Thyroid gland (tissue), 4 donors: ENCODE data around the gene DNAAF8. TPM values are rescaled to one million over a fixed set of nuclear protein-coding genes. Genes with fewer than 3 reads are reported as not detected.
"Not testable (repeated sequence)": the region's sequence is repeated elsewhere in the genome, so short reads cannot be mapped to it uniquely, and the experiment has no call there.

ENCODE experiments used
- DNase-seq, 2 donors: peaks; one replicate each; pipeline ENCODE4 v3.0.0-alpha.2; 2019
- H3K27ac ChIP-seq, 3 donors: fragments of 200-600 bp; sonication (generic); 1 replicate in 2 of 3; 2 replicates in 1 of 3; pipeline ENCODE4 v1.5.1; 2016 to 2019; ENCODE audit warnings: mild to moderate bottlenecking in 1 of 3, moderate library complexity in 1 of 3
- H3K27me3 ChIP-seq: fragments of 200-600 bp; sonication (generic); one replicate; pipeline ENCODE4 v1.5.1; 2019
- H3K36me3 ChIP-seq, 2 donors: fragments of 200-600 bp; sonication (generic); one replicate each; pipeline ENCODE4 v1.5.1; 2016 to 2019
- H3K4me1 ChIP-seq, 2 donors: fragments of 200-600 bp; sonication (generic); one replicate each; pipeline ENCODE4 v1.5.1; 2017 to 2019
- H3K4me3 ChIP-seq, 3 donors: fragments of 200-600 bp; sonication (generic); replicated peaks in 1 of 3; 1 replicate in 2 of 3; 2 replicates in 1 of 3; pipeline ENCODE4 v1.5.1; 2016; ENCODE audit warnings: mild to moderate bottlenecking in 1 of 3
- H3K9me3 ChIP-seq: fragments of 200-600 bp; sonication (generic); one replicate; pipeline ENCODE4 v1.5.1; 2017
- POLR2A ChIP-seq, 2 donors: fragments of 450-650 bp; IDR thresholded peaks; one replicate each; pipeline ENCODE4 v1.6.1; 2017; ENCODE audit warnings: antibody characterized with exemption in 2 of 2, mild to moderate bottlenecking in 2 of 2, moderate library complexity in 1 of 2
- WGBS, 2 donors: methylation state at CpG; one replicate each; pipeline ENCODE4 v1.1.5; 2017; 5-methylcytosine and 5-hydroxymethylcytosine counted together
- intact Hi-C: fragments of 100-400 bp; cut with DNase I; formaldehyde crosslinking; loops from one replicate; pipeline ENCODE4 v1.15.1; 2023
- total RNA-seq, 4 donors: library from RNA; depleted of rRNA; stranded (reverse); fragments of >200 nt; gene quantifications; one replicate each; pipeline ENCODE4 v1.2.3, GENCODE V29; 2016
- TF ChIP-seq, protein P1 (sequence below), 6 experiments: fragments of 200-600 bp in 3 of 6; fragments of 450-650 bp in 3 of 6; sonication (generic) in 3 of 6; IDR thresholded peaks; one replicate each; pipeline ENCODE4 v1.5.1; 2016 to 2019; ENCODE audit warnings: antibody characterized with exemption in 6 of 6, mild to moderate bottlenecking in 2 of 6, inconsistent platforms in 1 of 6, moderate library complexity in 1 of 6

DNAAF8 gene
- total RNA-seq, 4 donors from 2014 or later, result 0.25 to 4.1 (median 2.8) TPM

DNA sequence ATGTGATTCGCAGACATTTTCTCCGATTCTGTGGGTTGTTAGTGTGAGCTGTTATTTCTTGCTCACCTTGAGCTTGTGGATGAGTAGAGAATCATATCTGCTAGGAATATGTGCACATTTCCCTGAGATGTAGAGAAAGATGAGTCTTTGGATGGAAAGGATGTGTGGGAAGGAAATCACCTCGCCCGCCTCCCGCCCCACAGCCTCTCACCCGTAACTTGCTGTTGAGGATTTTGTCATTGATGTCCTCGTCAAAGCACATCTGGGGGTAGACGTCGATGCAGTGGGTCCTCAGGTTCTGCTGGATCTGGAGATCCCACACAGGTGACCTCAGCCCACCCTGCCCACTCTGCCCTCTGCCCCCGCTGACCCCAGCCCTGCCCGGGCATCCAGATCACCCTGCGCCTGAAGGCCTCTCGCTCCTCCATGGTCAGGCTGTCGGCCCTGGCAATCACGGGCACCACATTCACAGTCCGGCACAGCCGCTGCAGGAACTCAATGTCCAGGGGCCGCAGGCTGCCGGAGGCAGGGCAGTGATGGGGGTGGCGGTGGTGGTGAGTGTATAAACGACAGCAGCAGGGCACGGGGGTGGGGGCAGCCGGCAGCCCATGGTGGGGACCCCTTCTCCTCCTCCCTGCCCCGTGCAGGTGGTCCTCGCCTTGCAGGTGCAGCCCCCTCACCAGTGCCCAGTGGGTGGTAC is 49.1 kb downstream of the DNAAF8 start:
- Histone ChIP-seq H3K27me3 (no peaks in the 10 kb centered on the region), H3K9me3 (no peaks in the 10 kb centered on the region), H3K27ac (no peak overlapping the region), H3K36me3 (no peaks in the 10 kb centered on the region), H3K4me3 (no peak overlapping the region), H3K4me1 (no peaks in the 10 kb centered on the region)
- no peak for TF ChIP-seq POLR2A (IDR thresholded peaks at IDR 0.05)
- TF ChIP-seq, protein P1, sequence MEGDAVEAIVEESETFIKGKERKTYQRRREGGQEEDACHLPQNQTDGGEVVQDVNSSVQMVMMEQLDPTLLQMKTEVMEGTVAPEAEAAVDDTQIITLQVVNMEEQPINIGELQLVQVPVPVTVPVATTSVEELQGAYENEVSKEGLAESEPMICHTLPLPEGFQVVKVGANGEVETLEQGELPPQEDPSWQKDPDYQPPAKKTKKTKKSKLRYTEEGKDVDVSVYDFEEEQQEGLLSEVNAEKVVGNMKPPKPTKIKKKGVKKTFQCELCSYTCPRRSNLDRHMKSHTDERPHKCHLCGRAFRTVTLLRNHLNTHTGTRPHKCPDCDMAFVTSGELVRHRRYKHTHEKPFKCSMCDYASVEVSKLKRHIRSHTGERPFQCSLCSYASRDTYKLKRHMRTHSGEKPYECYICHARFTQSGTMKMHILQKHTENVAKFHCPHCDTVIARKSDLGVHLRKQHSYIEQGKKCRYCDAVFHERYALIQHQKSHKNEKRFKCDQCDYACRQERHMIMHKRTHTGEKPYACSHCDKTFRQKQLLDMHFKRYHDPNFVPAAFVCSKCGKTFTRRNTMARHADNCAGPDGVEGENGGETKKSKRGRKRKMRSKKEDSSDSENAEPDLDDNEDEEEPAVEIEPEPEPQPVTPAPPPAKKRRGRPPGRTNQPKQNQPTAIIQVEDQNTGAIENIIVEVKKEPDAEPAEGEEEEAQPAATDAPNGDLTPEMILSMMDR (IDR thresholded peaks at IDR 0.05), result no peak
- intact Hi-C loops, result no loop called here
- WGBS, 2 donors, result 84 to 92% methylated on average over 11 to 24 of the region's 25 CpGs
- no peak for DNase-seq

DNA sequence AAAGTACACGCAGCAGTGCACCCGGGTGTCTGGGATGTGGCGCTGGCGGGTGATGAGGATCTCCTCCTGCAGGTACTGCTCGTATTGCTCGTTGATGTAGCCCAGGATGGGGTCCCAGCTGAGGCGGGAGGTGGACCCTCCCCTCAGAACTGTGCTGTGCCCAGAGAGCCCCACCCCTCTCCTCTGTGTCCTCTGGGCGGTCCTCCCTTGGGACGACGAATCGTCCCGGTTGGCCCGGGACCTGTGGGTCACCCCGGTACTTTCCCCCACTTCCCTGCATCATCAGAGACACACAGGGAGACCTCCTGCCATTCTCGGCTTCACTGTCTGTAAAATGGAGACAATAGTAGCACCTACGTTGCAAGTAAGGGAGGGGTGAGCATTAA is 49.6 kb downstream of the DNAAF8 start:
- no peaks in the 10 kb centered on the region for H3K9me3 ChIP-seq
- intact Hi-C loops, result no loop called here
- WGBS, 2 donors, result 65 to 69% methylated on average over 12 to 16 of the region's 16 CpGs
- no peaks in the 10 kb centered on the region for H3K4me1 ChIP-seq
- H3K27ac ChIP-seq, result no peak overlapping the region
- TF ChIP-seq, protein P1 (IDR thresholded peaks at IDR 0.05), result no peak
- TF ChIP-seq POLR2A (IDR thresholded peaks at IDR 0.05), result no peak
- no peaks in the 10 kb centered on the region for H3K27me3 ChIP-seq
- DNase-seq, result no peak
- no peaks in the 10 kb centered on the region for H3K36me3 ChIP-seq
- no peak overlapping the region for H3K4me3 ChIP-seq

DNA sequence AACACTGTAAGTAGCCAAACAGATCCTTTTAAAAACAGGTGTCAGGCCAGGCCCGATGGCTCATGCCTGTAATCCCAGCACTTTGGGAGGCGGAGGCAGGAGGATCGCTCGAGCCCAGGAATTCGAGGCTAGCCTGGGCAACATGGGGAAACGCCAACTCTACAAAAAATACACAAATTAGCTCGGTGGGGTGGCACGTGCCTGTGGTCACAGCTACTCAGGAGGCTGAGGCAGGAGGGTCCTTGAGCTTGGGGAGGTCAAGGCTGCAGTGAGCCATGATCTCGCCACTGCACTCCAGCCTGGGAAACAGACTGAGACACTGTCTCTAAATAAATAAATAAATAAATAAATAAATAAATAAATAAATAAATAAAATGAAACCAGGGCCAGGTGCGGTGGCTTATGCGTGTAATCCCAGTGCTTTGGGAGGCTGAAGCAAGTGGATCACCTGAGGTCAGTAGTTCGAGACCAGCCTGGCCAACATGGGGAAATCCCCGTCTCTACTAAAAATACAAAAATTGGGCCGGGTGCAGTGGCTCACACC is 50.2 kb downstream of the DNAAF8 start:
- DNase-seq, H3K9me3 ChIP-seq, H3K4me3 ChIP-seq, H3K27ac ChIP-seq, H3K4me1 ChIP-seq, intact Hi-C loops, H3K36me3 ChIP-seq, H3K27me3 ChIP-seq: not testable (repeated sequence)
- WGBS, 2 donors, result 82% methylated on average over 14 of the region's 14 CpGs

DNA sequence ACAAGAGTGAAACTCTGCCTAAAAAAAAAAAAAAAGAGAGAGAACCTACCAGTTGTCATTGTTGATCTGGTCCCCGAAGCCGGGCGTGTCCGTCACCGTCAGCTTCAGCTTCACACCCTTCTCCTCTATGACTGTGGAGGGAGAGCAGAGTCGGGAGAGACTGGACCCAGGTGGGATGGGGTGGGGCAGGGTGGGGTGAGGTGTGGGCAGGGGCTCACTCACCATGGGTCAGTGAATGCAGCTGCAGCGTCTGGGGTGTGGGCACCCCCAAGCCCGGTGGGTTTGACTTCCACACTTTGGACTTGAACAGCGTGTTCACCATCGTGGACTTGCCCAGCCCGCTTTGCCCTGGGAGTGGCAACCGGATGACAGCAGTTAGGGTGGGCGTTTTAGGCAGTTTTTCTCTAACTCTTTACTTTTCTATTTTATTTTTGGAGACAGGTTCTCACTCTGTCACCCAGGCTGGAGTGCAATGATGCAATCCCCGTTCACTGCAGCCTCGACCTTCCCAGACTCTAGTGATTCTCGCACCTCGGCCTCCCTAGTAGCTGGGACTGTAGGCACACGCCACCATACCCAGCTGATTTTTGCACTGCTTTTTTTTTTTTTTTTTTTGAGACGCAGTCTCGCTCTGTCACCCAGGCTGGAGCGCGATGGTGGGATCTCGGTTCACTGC is 51.6 kb downstream of the DNAAF8 start:
- WGBS, 2 donors, result 92 to 93% methylated on average over 23 of the region's 23 CpGs
- intact Hi-C loops, result no loop called here
- Histone ChIP-seq H3K9me3 (no peaks in the 10 kb centered on the region), H3K27me3 (no peaks in the 10 kb centered on the region), H3K4me3 (no peak overlapping the region), H3K27ac (no peak overlapping the region), H3K4me1 (no peaks in the 10 kb centered on the region), H3K36me3 (no peaks in the 10 kb centered on the region)
- TF ChIP-seq POLR2A (IDR thresholded peaks at IDR 0.05), result no peak
- TF ChIP-seq, protein P1 (IDR thresholded peaks at IDR 0.05), result no peak
- DNase-seq, result no peak

DNA sequence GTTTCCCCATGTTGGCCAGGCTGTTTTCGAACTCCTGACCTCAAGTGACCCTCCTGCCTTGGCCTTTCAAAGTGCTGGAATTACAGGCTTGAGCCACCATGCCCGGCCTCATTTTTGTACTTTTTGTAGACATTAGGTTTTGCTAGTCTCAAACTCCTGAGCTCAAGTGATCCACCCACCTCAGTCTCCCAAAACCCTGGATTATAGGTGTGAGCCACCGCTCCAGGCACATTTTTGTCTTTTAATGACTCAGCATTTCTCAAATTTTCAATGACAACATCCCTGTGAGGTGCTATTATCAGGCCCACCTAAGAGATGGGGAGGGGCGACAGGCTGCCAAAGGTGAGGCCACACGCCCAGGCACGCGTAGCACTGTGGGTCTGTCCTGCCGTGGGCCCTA is 52.7 kb downstream of the DNAAF8 start:
- H3K4me3 ChIP-seq, result no peak overlapping the region
- DNase-seq, result no peak
- no peaks in the 10 kb centered on the region for H3K4me1 ChIP-seq
- WGBS, 2 donors, result 90 to 98% methylated on average over 8 of the region's 8 CpGs
- H3K36me3 ChIP-seq, result no peaks in the 10 kb centered on the region
- intact Hi-C loops, result no loop called here
- no peaks in the 10 kb centered on the region for H3K9me3 ChIP-seq
- H3K27ac ChIP-seq, result no peak overlapping the region
- no peak for TF ChIP-seq POLR2A (IDR thresholded peaks at IDR 0.05)
- TF ChIP-seq, protein P1 (IDR thresholded peaks at IDR 0.05), result no peak
- no peaks in the 10 kb centered on the region for H3K27me3 ChIP-seq
